ENCODE data around the gene DUSP15.

GRCh38 chr20:31918466-31919105, 48.3 kb upstream of the DUSP15 start:
- TF ChIP-seq, protein P1, sequence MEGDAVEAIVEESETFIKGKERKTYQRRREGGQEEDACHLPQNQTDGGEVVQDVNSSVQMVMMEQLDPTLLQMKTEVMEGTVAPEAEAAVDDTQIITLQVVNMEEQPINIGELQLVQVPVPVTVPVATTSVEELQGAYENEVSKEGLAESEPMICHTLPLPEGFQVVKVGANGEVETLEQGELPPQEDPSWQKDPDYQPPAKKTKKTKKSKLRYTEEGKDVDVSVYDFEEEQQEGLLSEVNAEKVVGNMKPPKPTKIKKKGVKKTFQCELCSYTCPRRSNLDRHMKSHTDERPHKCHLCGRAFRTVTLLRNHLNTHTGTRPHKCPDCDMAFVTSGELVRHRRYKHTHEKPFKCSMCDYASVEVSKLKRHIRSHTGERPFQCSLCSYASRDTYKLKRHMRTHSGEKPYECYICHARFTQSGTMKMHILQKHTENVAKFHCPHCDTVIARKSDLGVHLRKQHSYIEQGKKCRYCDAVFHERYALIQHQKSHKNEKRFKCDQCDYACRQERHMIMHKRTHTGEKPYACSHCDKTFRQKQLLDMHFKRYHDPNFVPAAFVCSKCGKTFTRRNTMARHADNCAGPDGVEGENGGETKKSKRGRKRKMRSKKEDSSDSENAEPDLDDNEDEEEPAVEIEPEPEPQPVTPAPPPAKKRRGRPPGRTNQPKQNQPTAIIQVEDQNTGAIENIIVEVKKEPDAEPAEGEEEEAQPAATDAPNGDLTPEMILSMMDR (IDR thresholded peaks at IDR 0.05): no peak
- TF ChIP-seq POLR2A (IDR thresholded peaks at IDR 0.05): no peak
- TF ChIP-seq POLR2AphosphoS5 (IDR thresholded peaks at IDR 0.05): no peak
- TF ChIP-seq EP300 (IDR thresholded peaks at IDR 0.05): no peak

Data from sigmoid colon (tissue), 4 donors.